Spleen (tissue), 7 donors: ENCODE measurements around the gene BOD1L2.

ENCODE experiments used
- CTCF ChIP-seq, 11 experiments: fragments of 200-600 bp in 7 of 11; fragments of 450-650 bp in 4 of 11; sonication (generic) in 4 of 11; IDR thresholded peaks in 8 of 11; conservative IDR thresholded peaks in 3 of 11; 1 replicate in 7 of 11; 2 replicates in 4 of 11; pipeline versions ENCODE4 v1.4.0 to v1.8.0; 2016 to 2021; ENCODE audit warnings: antibody characterized with exemption in 11 of 11, inconsistent platforms in 4 of 11, mild to moderate bottlenecking in 1 of 11
- POLR2A ChIP-seq, 3 donors: fragments of 450-650 bp; IDR thresholded peaks; one replicate each; pipeline ENCODE4 v1.5.1; 2017; ENCODE audit warnings: antibody characterized with exemption in 3 of 3, mild to moderate bottlenecking in 1 of 3
- donor health status: DM: no; HTN: no; CAD: no; lungs with moderate emphysema.
- donor health status: DM: no; HTN: no; CAD: no.
- donor health status: DM: no; HTN: no; CAD: no.

DNA sequence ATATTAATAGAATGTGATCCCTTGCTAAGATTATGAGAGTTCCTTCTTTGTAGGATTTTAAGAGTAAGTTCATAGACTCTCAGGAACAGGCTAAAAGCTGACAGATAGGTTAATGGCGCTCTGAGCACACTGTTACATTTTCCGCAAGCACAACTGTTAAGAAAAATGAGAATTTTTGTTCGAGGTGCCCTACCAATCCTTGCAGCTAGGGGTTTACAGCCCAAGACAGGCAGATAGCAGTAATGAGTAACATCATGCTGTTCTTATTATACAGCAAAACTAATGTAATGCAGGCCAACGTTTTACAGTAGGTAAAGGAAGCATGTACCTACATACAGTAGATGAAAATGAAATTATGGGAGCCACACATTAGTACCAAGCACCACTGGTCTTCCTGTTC is 11.2 kb upstream of the BOD1L2 start:
- TF ChIP-seq CTCF (IDR thresholded peaks at IDR 0.05 in 8 of 11, conservative IDR thresholded peaks at IDR 0.05 in 3 of 11) (no peak), POLR2A (IDR thresholded peaks at IDR 0.05) (no peak)
